ENCODE data around the gene DLGAP1.

DNA sequence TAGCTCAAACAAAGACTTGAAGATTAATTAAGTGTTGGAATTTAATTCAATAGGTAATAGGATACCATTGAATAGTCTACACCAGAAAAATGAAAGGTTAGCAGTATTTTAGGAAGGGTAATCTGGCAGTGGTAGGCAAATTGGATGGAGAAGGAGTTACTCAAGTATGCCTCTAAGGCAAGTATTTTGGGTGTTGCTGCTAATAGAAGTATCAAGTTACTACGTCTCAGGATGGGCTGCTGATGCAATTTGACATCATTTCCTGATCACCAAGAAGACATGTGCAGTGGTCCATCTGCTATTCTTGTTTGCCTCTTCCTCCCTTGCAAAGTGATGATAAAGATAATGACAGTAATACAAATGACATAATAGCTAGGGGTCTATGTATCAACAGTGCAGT is 519.8 kb downstream of the DLGAP1 start:
- no peak for TF ChIP-seq POLR2AphosphoS5 (IDR thresholded peaks at IDR 0.05; ENCODE audit: low read depth)
- TF ChIP-seq, protein P1, sequence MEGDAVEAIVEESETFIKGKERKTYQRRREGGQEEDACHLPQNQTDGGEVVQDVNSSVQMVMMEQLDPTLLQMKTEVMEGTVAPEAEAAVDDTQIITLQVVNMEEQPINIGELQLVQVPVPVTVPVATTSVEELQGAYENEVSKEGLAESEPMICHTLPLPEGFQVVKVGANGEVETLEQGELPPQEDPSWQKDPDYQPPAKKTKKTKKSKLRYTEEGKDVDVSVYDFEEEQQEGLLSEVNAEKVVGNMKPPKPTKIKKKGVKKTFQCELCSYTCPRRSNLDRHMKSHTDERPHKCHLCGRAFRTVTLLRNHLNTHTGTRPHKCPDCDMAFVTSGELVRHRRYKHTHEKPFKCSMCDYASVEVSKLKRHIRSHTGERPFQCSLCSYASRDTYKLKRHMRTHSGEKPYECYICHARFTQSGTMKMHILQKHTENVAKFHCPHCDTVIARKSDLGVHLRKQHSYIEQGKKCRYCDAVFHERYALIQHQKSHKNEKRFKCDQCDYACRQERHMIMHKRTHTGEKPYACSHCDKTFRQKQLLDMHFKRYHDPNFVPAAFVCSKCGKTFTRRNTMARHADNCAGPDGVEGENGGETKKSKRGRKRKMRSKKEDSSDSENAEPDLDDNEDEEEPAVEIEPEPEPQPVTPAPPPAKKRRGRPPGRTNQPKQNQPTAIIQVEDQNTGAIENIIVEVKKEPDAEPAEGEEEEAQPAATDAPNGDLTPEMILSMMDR (conservative IDR thresholded peaks at IDR 0.05; ENCODE audit: low read depth in 2 of 2), result no peak

Data from GM23338 (cell line).